HepG2 (cell line): ENCODE measurements around the gene CCT7. TPM values are rescaled to one million over a fixed set of nuclear protein-coding genes. Genes with fewer than 3 reads are reported as not detected.

Experiments used
- ATF1 ChIP-seq: IDR thresholded peaks from 2 replicates; pipeline ENCODE4 v1.6.1; 2016; ENCODE audit warnings: mild to moderate bottlenecking, control low read depth
- ATF7 ChIP-seq, 2 experiments: fragments of 450-650 bp in 1 of 2; sonication (generic) in 1 of 2; formaldehyde crosslinking in 1 of 2; IDR thresholded peaks; 2 replicates each; pipeline versions ENCODE4 v1.4.0 to v1.6.1; 2016 to 2020; ENCODE audit warnings: antibody characterized with exemption in 1 of 2, mild to moderate bottlenecking in 1 of 2, missing genetic modification reagents in 1 of 2
- BCL3 ChIP-seq: sonication (generic); formaldehyde crosslinking; IDR thresholded peaks from 2 replicates; pipeline ENCODE4 v1.5.1; 2020; ENCODE audit warnings: mild to moderate bottlenecking, missing genetic modification reagents, moderate library complexity
- FOXA1 ChIP-seq, 2 experiments: fragments of 450-650 bp in 1 of 2; sonication (generic) in 1 of 2; formaldehyde crosslinking in 1 of 2; IDR thresholded peaks; 2 replicates each; pipeline versions ENCODE4 v1.4.0 to v1.6.1; 2016 to 2020; ENCODE audit warnings: missing genetic modification reagents in 1 of 2
- FOXK2 ChIP-seq: fragments of 450-650 bp; IDR thresholded peaks from 2 replicates; pipeline ENCODE4 v1.6.1; 2016
- HBP1 ChIP-seq: IDR thresholded peaks from 2 replicates; pipeline ENCODE4 v1.6.1; 2016; ENCODE audit warnings: low read depth, control low read depth
- IRF2 ChIP-seq: IDR thresholded peaks from 2 replicates; pipeline ENCODE4 v1.6.1; 2018; ENCODE audit warnings: missing genetic modification reagents, missing compliant biosample characterization
- KLF15 ChIP-seq: sonication (generic); formaldehyde crosslinking; IDR thresholded peaks from 2 replicates; pipeline ENCODE4 v1.8.1; 2023; ENCODE audit warnings: borderline replicate concordance, mild to moderate bottlenecking, inconsistent platforms, missing genetic modification reagents, mixed read lengths
- LBX2 ChIP-seq: sonication (generic); formaldehyde crosslinking; IDR thresholded peaks from 2 replicates; pipeline ENCODE4 v1.5.0; 2020; ENCODE audit warnings: missing genetic modification reagents, mild to moderate bottlenecking, borderline replicate concordance
- RARA ChIP-seq: IDR thresholded peaks from 2 replicates; pipeline ENCODE4 v1.6.1; 2016; ENCODE audit warnings: missing genetic modification reagents, missing compliant biosample characterization
- SMYD3 ChIP-seq: sonication (generic); formaldehyde crosslinking; IDR thresholded peaks from 2 replicates; pipeline ENCODE4 v1.8.1; 2023; ENCODE audit warnings: mild to moderate bottlenecking, missing genetic modification reagents
- ZFP90 ChIP-seq: sonication (generic); formaldehyde crosslinking; IDR thresholded peaks from 2 replicates; pipeline ENCODE4 v1.8.0; 2022; ENCODE audit warnings: missing genetic modification reagents, mild to moderate bottlenecking, inconsistent platforms, borderline replicate concordance
- ZNF30 ChIP-seq: sonication (generic); formaldehyde crosslinking; IDR thresholded peaks from 2 replicates; pipeline ENCODE4 v1.5.0; 2020; ENCODE audit warnings: mild to moderate bottlenecking, missing genetic modification reagents
- ZNF446 ChIP-seq: sonication (generic); formaldehyde crosslinking; IDR thresholded peaks from 2 replicates; pipeline ENCODE4 v1.5.0; 2020; ENCODE audit warnings: mild to moderate bottlenecking, missing genetic modification reagents
- ZNF574 ChIP-seq: sonication (generic); formaldehyde crosslinking; IDR thresholded peaks from 2 replicates; pipeline ENCODE4 v1.4.0; 2020; ENCODE audit warnings: missing genetic modification reagents
- ZNF615 ChIP-seq: sonication (generic); formaldehyde crosslinking; IDR thresholded peaks from 2 replicates; pipeline ENCODE4 v1.5.0; 2020; ENCODE audit warnings: mild to moderate bottlenecking, missing genetic modification reagents, borderline replicate concordance
- ZNF710 ChIP-seq: sonication (generic); formaldehyde crosslinking; IDR thresholded peaks from 2 replicates; pipeline ENCODE4 v1.5.0; 2020; ENCODE audit warnings: mild to moderate bottlenecking, missing genetic modification reagents, borderline replicate concordance
- ZNF724P ChIP-seq: sonication (generic); formaldehyde crosslinking; IDR thresholded peaks from 2 replicates; pipeline ENCODE4 v1.8.0; 2022; ENCODE audit warnings: missing genetic modification reagents, borderline replicate concordance
- ZNF781 ChIP-seq: sonication (generic); formaldehyde crosslinking; IDR thresholded peaks from 2 replicates; pipeline ENCODE4 v1.5.1; 2020; ENCODE audit warnings: borderline replicate concordance, mild to moderate bottlenecking, missing genetic modification reagents; ENCODE audit errors: not compliant biosample characterization
- polyA plus RNA-seq, 8 experiments: library from polyadenylated mRNA; depleted of rRNA in 3 of 8; stranded (reverse) in 7 of 8; unstranded in 1 of 8; fragments of >200 nt; fragmentation: Illumina TruSeq in 4 of 8; extraction: Trizol in 4 of 8; gene quantifications; 2 replicates each; pipeline versions ENCODE4 v1.2.1 to v1.2.3, GENCODE V29; 2011 to 2016; ENCODE audit warnings: low read depth in 4 of 8, missing spikeins in 1 of 8, mixed read lengths in 1 of 8; ENCODE audit not compliant: insufficient read depth in 1 of 8
- total RNA-seq, 5 experiments: library from RNA; depleted of rRNA; stranded (reverse); fragments of >200 nt; fragmentation: Illumina TruSeq; extraction: Trizol; gene quantifications; 2 replicates each; pipeline ENCODE4 v1.2.3, GENCODE V29; 2016; ENCODE audit warnings: low read depth in 1 of 5

CCT7 gene
- total and polyA plus RNA-seq, 2 of the 13 experiments (the other 11 are each of a cell fraction or from before 2014, with no cell fraction given), result 347 to 517 TPM

GRCh38 chr2:73214120-73215035 is 19.7 kb upstream of the CCT7 start, which contains the start of gene SMYD5 (continued):
- TF ChIP-seq ZNF446, result peak; percentile 98
- TF ChIP-seq FOXA1 (IDR thresholded peaks at IDR 0.05), result no peak
- TF ChIP-seq FOXA1 (CRISPR knock-in tag; IDR thresholded peaks at IDR 0.05), result 0 out of 2 replicates have a peak, but pooled peaks have one; percentile 6
- TF ChIP-seq RARA (CRISPR knock-in tag), result peak; percentile 63; the same call in 1 of the 2 replicates
- TF ChIP-seq ZFP90 (CRISPR knock-in tag), result peak; percentile 76; the same call in 1 of the 2 replicates
- TF ChIP-seq ATF1, result no peak
- TF ChIP-seq ZNF724P (CRISPR knock-in tag), result peak; percentile 62; the same call in 1 of the 2 replicates
- no peak for TF ChIP-seq FOXK2
- TF ChIP-seq ATF7 (IDR thresholded peaks at IDR 0.05), result no peak
- peak; percentile 64; the same call in 1 of the 2 replicates for TF ChIP-seq ATF7 (CRISPR knock-in tag; IDR thresholded peaks at IDR 0.05)
- TF ChIP-seq HBP1 (CRISPR knock-in tag), result 0 out of 2 replicates have a peak, but pooled peaks have one; percentile 56
- TF ChIP-seq LBX2 (CRISPR knock-in tag), result 0 out of 2 replicates have a peak, but pooled peaks have one; percentile 26
- no peak for TF ChIP-seq SMYD3
- TF ChIP-seq ZNF615 (CRISPR knock-in tag), result 0 out of 2 replicates have a peak, but pooled peaks have one; percentile 56
- peak; percentile 72; the same call in 1 of the 2 replicates for TF ChIP-seq BCL3 (CRISPR knock-in tag)
- TF ChIP-seq KLF15 (CRISPR knock-in tag), result peak; percentile 56; the same call in 1 of the 2 replicates
- TF ChIP-seq ZNF710 (CRISPR knock-in tag), result peak; percentile 33
- TF ChIP-seq ZNF781 (CRISPR knock-in tag), result peak; percentile 67
- TF ChIP-seq ZNF574, result peak; percentile 94
- TF ChIP-seq IRF2 (CRISPR knock-in tag), result peak; percentile 61; the same call in 1 of the 2 replicates
- peak; percentile 93 for TF ChIP-seq ZNF30
